GM12878 (cell line): ENCODE measurements around the gene HOXD13. TPM values are rescaled to one million over a fixed set of nuclear protein-coding genes. Genes with fewer than 3 reads are reported as not detected.

ENCODE experiments used
- CEBPB ChIP-seq, 2 experiments: fragments of 150-350 bp in 1 of 2; IDR thresholded peaks; 2 replicates each; pipeline ENCODE4 v1.6.1; 2012 to 2014; ENCODE audit warnings: low read depth in 2 of 2, low read length in 2 of 2, borderline replicate concordance in 1 of 2, inconsistent platforms in 1 of 2
- CTCF ChIP-seq, 3 experiments: IDR thresholded peaks in 2 of 3; conservative IDR thresholded peaks in 1 of 3; 2 replicates each; pipeline ENCODE4 v1.5.1; 2011; ENCODE audit warnings: low read depth in 3 of 3, low read length in 3 of 3, mild to moderate bottlenecking in 3 of 3, control low read depth in 2 of 3, moderate library complexity in 2 of 3, inconsistent platforms in 1 of 3, mixed read lengths in 1 of 3; ENCODE audit not compliant: control insufficient read depth in 2 of 3, insufficient read depth in 1 of 3; ENCODE audit errors: extremely low read depth in 1 of 3
- E2F8 ChIP-seq: fragments of 450-650 bp; IDR thresholded peaks from 2 replicates; pipeline ENCODE4 v1.6.1; 2018; ENCODE audit warnings: mild to moderate bottlenecking, low read depth, moderate library complexity; ENCODE audit not compliant: partially characterized antibody
- EP300 ChIP-seq, 2 experiments: fragments of 150-350 bp in 1 of 2; IDR thresholded peaks; 2 replicates each; pipeline ENCODE4 v1.6.1; 2011 to 2012; ENCODE audit warnings: low read depth in 2 of 2, low read length in 2 of 2, borderline replicate concordance in 1 of 2, improper control_type of control experiment in 1 of 2, inconsistent platforms in 1 of 2; ENCODE audit not compliant: control insufficient read depth in 1 of 2
- ETV6 ChIP-seq, 2 experiments: fragments of 450-650 bp in 1 of 2; IDR thresholded peaks in 1 of 2; conservative IDR thresholded peaks in 1 of 2; 2 replicates each; pipeline ENCODE4 v1.6.1; 2014; ENCODE audit warnings: antibody characterized with exemption in 1 of 2, borderline replicate concordance in 1 of 2, low read depth in 1 of 2, mild to moderate bottlenecking in 1 of 2, moderate library complexity in 1 of 2
- EZH2 ChIP-seq: IDR thresholded peaks from 2 replicates; pipeline ENCODE4 v1.6.1; 2012; ENCODE audit warnings: low read depth, mild to moderate bottlenecking, control low read depth, inconsistent platforms, low read length, borderline replicate concordance; ENCODE audit not compliant: control insufficient read depth
- FOXM1 ChIP-seq: IDR thresholded peaks from 2 replicates; pipeline ENCODE4 v1.6.1; 2012; ENCODE audit warnings: low read depth, mild to moderate bottlenecking, inconsistent platforms, low read length, moderate library complexity
- KAT2A ChIP-seq: conservative IDR thresholded peaks from 2 replicates; pipeline ENCODE4 v1.6.1; 2011; ENCODE audit warnings: low read depth, low read length; ENCODE audit not compliant: control insufficient read depth
- MAX ChIP-seq: IDR thresholded peaks from 2 replicates; pipeline ENCODE4 v1.6.1; 2012; ENCODE audit warnings: low read depth, low read length, improper control_type of control experiment
- MLLT1 ChIP-seq: fragments of 450-650 bp; IDR thresholded peaks from 2 replicates; pipeline ENCODE4 v1.6.1; 2016; ENCODE audit warnings: mild to moderate bottlenecking
- MYC ChIP-seq: IDR thresholded peaks from 2 replicates; pipeline ENCODE4 v1.6.1; 2011; ENCODE audit warnings: mild to moderate bottlenecking, low read length, moderate library complexity, inconsistent platforms; ENCODE audit not compliant: insufficient read depth, insufficient replicate concordance, insufficient read length, severe bottlenecking
- NFIC ChIP-seq: IDR thresholded peaks from 2 replicates; pipeline ENCODE4 v1.6.1; 2012; ENCODE audit warnings: low read depth, mild to moderate bottlenecking, inconsistent platforms, low read length, moderate library complexity
- NFYA ChIP-seq: IDR thresholded peaks from 2 replicates; pipeline ENCODE4 v1.6.1; 2011; ENCODE audit warnings: low read depth, mild to moderate bottlenecking, low read length, improper control_type of control experiment, borderline replicate concordance
- NRF1 ChIP-seq: conservative IDR thresholded peaks from 2 replicates; pipeline ENCODE4 v1.6.1; 2011; ENCODE audit warnings: mild to moderate bottlenecking, low read depth, low read length, improper control_type of control experiment
- PAX8 ChIP-seq: fragments of 450-650 bp; IDR thresholded peaks from 2 replicates; pipeline ENCODE4 v1.6.1; 2017; ENCODE audit warnings: mild to moderate bottlenecking, moderate library complexity
- SP1 ChIP-seq: IDR thresholded peaks from one replicate; pipeline ENCODE4 v1.6.1; 2011; ENCODE audit warnings: low read depth, low read length
- SPI1 ChIP-seq: IDR thresholded peaks from 2 replicates; pipeline ENCODE4 v1.6.1; 2011; ENCODE audit warnings: low read depth, mild to moderate bottlenecking, low read length, moderate library complexity, borderline replicate concordance; ENCODE audit not compliant: insufficient read depth
- STAT1 ChIP-seq: fragments of 450-650 bp; conservative IDR thresholded peaks from 2 replicates; pipeline ENCODE4 v1.6.1; 2014; ENCODE audit warnings: antibody characterized with exemption, mild to moderate bottlenecking
- SUZ12 ChIP-seq: fragments of 200-600 bp; sonication (generic); IDR thresholded peaks from one replicate; pipeline ENCODE4 v1.6.1; 2018; ENCODE audit warnings: antibody characterized with exemption, mild to moderate bottlenecking; ENCODE audit not compliant: unreplicated experiment
- YY1 ChIP-seq: IDR thresholded peaks from 2 replicates; pipeline ENCODE4 v1.6.1; 2011; ENCODE audit warnings: low read depth, mild to moderate bottlenecking, low read length
- ZNF207 ChIP-seq: fragments of 450-650 bp; IDR thresholded peaks from 2 replicates; pipeline ENCODE4 v1.6.1; 2014; ENCODE audit warnings: antibody characterized with exemption, mild to moderate bottlenecking, borderline replicate concordance
- ZSCAN29 ChIP-seq: fragments of 450-650 bp; IDR thresholded peaks from 2 replicates; pipeline ENCODE4 v1.6.1; 2017; ENCODE audit warnings: mild to moderate bottlenecking, moderate library complexity
- polyA plus RNA-seq, 11 experiments: library from polyadenylated mRNA; depleted of rRNA in 4 of 11; unstranded in 6 of 11; stranded (reverse) in 5 of 11; fragments of >200 nt; fragmentation: Nextera tagmentation in 4 of 11; fragmentation: Illumina TruSeq in 1 of 11; extraction: Ambion mirVana in 4 of 11; extraction: Trizol in 1 of 11; gene quantifications; 1 replicate in 1 of 11; 2 replicates in 10 of 11; pipeline versions ENCODE4 v1.2.1 to v1.2.3, GENCODE V29; 2011 to 2016; ENCODE audit warnings: inconsistent platforms in 2 of 11, missing spikeins in 2 of 11, low read depth in 1 of 11
- total RNA-seq, 4 experiments: library from RNA; depleted of rRNA in 3 of 4; stranded (reverse); fragments of >200 nt in 3 of 4; fragmentation: Illumina TruSeq in 1 of 4; extraction: Trizol in 1 of 4; gene quantifications; 2 replicates each; pipeline versions ENCODE4 v1.2.1 to v1.2.3, GENCODE V29; 2013 to 2021

HOXD13 gene
- total and polyA plus RNA-seq, 10 of the 15 experiments (the other 5 are each of a cell fraction or from before 2014, with no cell fraction given), result not detected

- TF ChIP-seq MLLT1 (no peak), EP300 (IDR thresholded peaks at IDR 0.05; ENCODE audit: borderline replicate concordance in 1 of 2, control insufficient read depth in 1 of 2, low read depth in 2 of 2, low read length in 2 of 2) (no peak), SUZ12 (no peak), CEBPB (IDR thresholded peaks at IDR 0.05; ENCODE audit: borderline replicate concordance in 1 of 2, low read depth in 2 of 2, low read length in 2 of 2) (no peak), E2F8 (no peak), STAT1 (0 out of 2 replicates have a peak, but pooled peaks have one; percentile 51), KAT2A (no peak), ETV6 (conservative IDR thresholded peaks at IDR 0.05 in 1 of 2, IDR thresholded peaks at IDR 0.05 in 1 of 2; ENCODE audit: borderline replicate concordance in 1 of 2, low read depth in 1 of 2) (no peak), ZSCAN29 (0 out of 2 replicates have a peak, but pooled peaks have one; percentile 29), MYC (no peak), YY1 (peak; percentile 59; the same call in 1 of the 2 replicates), EZH2 (no peak), FOXM1 (peak; percentile 34; the same call in 1 of the 2 replicates), MAX (peak; percentile 53; the same call in 1 of the 2 replicates), CTCF (IDR thresholded peaks at IDR 0.05 in 2 of 3, conservative IDR thresholded peaks at IDR 0.05 in 1 of 3; ENCODE audit: control insufficient read depth in 2 of 3, extremely low read depth in 1 of 3, insufficient read depth in 1 of 3, low read depth in 3 of 3, low read length in 3 of 3) (peak; percentile 75 to 93 (median 92)), ZNF207 (no peak), NRF1 (no peak), SPI1 (no peak), SP1 (no peak), PAX8 (no peak), NFYA (no peak), NFIC (no peak)
Measured at GRCh38 chr2:176140513-176141317, 48.2 kb downstream of the HOXD13 start (continued).
